ENCODE results near the gene TRPC4AP.

Gene TRPC4AP

GRCh38 chr20:34956041-34956458 lies 136.6 kb downstream of the TRPC4AP start:
- DNase-seq (ENCODE audit: low read depth) = no peak
- no peak for TF ChIP-seq CTCF (IDR thresholded peaks at IDR 0.05; ENCODE audit: low read length, missing control alignments)
- H3K4me3 ChIP-seq (replicated peaks; ENCODE audit: low read depth, low read length) = peak overlapping the region; percentile 85

- DNase-seq (ENCODE audit: low read depth) = peak; percentile 97
- peak within 1 kb of the TSS; percentile 85 for H3K4me3 ChIP-seq (replicated peaks; ENCODE audit: low read depth, low read length)
- TF ChIP-seq CTCF (IDR thresholded peaks at IDR 0.05; ENCODE audit: low read length, missing control alignments) = peak; percentile 44
These were observed 137.2 kb downstream of the TRPC4AP start, which contains the start of the genes GSS and MYH7B for GRCh38 chr20:34955231-34956040. TSS of gene GSS (minus strand) at chr20:34955806. CDS start at chr20:34951852, 3,954 bp downstream. TSS of gene MYH7B (plus strand) at chr20:34955868. CDS start at chr20:34978006, 22,138 bp downstream.

DNA sequence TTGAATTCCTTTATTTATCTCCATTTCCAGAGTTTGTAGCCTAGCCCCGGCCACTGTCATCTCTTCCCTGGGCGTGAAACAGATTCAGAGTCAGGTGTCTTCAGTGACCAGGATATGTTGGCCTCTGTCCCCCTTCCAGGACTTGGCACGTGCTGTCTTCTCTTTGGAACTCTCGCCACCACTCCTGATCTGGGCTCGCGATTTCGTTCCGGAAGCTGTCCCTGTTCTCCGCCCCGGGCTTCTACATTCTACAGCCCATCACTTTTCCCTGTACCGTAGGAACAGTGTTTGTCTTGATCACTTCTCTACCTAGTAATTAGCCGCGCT lies 137.7 kb downstream of the TRPC4AP start:
- DNase-seq (ENCODE audit: low read depth) = no peak
- TF ChIP-seq CTCF (IDR thresholded peaks at IDR 0.05; ENCODE audit: low read length, missing control alignments) = no peak
- peak overlapping the region; percentile 85 for H3K4me3 ChIP-seq (replicated peaks; ENCODE audit: low read depth, low read length)

GRCh38 chr20:34953960-34954359 lies 138.6 kb downstream of the TRPC4AP start:
- TF ChIP-seq CTCF (IDR thresholded peaks at IDR 0.05; ENCODE audit: low read length, missing control alignments) = no peak
- no peak for DNase-seq (ENCODE audit: low read depth)
- no peak overlapping the region for H3K4me3 ChIP-seq (replicated peaks; ENCODE audit: low read depth, low read length)

DNA sequence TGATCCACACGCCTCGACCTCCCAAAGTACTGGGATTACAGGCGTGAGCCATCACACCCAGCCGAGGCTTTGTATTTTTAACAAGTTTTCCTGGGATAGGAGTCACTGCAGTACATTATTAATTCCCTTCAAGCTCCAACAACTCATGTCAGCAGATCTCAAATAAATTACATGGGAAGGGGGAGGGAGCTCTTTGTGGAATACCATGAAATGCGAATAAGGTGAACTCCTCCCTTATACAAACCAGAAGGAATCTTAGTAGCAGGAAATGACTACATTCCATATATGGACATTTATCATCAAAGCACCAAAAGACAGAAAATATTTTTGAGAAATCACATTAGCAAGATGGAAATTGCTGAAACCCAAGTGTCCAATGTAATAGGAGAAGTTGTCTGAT lies 139.9 kb downstream of the TRPC4AP start:
- no peak for TF ChIP-seq CTCF (IDR thresholded peaks at IDR 0.05; ENCODE audit: low read length, missing control alignments)
- peak; percentile 37 for DNase-seq (ENCODE audit: low read depth)
- H3K4me3 ChIP-seq (replicated peaks; ENCODE audit: low read depth, low read length) = no peak overlapping the region
